ENCODE data around the gene EGFLAM. TPM values are rescaled to one million over a fixed set of nuclear protein-coding genes. Genes with fewer than 3 reads are reported as not detected.

EGFLAM gene
- total RNA-seq, 1 donor from 2014 or later: 8.9 TPM

DNA sequence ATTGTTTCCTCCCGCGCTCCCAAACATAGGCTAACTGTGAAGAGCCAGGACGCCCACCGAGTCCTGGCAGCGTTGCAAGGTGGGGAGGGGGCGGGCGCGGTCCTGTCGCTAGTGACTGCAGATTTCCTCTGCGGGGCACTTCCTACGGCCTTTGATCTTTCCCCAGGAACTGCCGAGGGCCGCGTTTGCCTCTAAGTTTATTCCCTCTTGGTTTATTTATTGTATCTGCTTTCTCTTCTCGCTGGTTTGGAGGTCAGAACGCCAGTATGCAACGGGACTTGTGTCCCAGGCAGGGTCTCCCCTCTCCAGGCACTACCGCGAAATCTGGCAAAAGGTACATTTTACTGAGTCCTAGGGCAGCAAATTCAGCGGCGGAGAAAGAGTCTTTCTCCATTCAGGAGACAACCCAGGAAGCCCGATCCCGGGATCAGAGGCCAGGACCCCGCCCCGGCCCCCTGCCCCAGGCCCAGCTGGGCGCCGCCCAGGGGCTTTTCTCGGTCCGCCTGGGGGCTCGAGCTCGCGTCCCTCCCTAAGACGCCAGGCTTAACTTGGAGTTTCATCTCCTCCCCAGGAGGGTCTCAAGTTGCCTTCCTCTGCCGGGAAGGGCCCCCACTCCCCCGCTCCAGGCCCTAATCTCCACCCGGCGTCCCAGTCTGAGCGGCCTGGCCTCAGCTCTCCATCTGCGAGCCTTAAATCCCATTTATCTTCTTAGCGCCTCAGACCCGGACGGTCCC, 884 bp upstream of the EGFLAM start:
- intact Hi-C loops (cut with micrococcal nuclease): no loop called here
- no peak for DNase-seq
- Histone ChIP-seq H3K27me3 (ENCODE audit: low read depth) (peaks cover 97% of the 10 kb centered on the region), H3K4me1 (peaks cover 28% of the 10 kb centered on the region), H3K4me3 (peak overlapping the region; percentile 72), H3K9me3 (replicated peaks) (no peaks in the 10 kb centered on the region), H3K36me3 (no peaks in the 10 kb centered on the region), H3K27ac (replicated peaks) (peak overlapping the region; percentile 81)
- TF ChIP-seq, protein P1, sequence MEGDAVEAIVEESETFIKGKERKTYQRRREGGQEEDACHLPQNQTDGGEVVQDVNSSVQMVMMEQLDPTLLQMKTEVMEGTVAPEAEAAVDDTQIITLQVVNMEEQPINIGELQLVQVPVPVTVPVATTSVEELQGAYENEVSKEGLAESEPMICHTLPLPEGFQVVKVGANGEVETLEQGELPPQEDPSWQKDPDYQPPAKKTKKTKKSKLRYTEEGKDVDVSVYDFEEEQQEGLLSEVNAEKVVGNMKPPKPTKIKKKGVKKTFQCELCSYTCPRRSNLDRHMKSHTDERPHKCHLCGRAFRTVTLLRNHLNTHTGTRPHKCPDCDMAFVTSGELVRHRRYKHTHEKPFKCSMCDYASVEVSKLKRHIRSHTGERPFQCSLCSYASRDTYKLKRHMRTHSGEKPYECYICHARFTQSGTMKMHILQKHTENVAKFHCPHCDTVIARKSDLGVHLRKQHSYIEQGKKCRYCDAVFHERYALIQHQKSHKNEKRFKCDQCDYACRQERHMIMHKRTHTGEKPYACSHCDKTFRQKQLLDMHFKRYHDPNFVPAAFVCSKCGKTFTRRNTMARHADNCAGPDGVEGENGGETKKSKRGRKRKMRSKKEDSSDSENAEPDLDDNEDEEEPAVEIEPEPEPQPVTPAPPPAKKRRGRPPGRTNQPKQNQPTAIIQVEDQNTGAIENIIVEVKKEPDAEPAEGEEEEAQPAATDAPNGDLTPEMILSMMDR (IDR thresholded peaks at IDR 0.05; ENCODE audit: borderline replicate concordance): no peak

DNA sequence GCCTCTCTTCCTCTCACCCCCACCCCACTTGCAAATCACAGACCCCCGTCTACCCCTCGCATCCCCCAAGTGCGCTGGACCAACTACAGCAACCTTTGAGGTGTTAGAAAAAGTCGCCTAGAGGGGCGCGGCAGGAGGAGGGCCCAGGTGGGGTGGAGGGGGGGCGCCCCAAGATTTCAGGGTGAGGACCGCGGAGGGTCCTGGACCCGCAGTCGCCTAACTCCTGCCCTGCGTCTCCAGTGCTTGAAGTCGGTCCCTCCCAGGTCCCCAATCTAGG, 379 bp upstream of the EGFLAM start:
- DNase-seq: no peak
- TF ChIP-seq, protein P1 (IDR thresholded peaks at IDR 0.05; ENCODE audit: borderline replicate concordance): no peak
- peak overlapping the region; percentile 81 for H3K27ac ChIP-seq (replicated peaks)

DNA sequence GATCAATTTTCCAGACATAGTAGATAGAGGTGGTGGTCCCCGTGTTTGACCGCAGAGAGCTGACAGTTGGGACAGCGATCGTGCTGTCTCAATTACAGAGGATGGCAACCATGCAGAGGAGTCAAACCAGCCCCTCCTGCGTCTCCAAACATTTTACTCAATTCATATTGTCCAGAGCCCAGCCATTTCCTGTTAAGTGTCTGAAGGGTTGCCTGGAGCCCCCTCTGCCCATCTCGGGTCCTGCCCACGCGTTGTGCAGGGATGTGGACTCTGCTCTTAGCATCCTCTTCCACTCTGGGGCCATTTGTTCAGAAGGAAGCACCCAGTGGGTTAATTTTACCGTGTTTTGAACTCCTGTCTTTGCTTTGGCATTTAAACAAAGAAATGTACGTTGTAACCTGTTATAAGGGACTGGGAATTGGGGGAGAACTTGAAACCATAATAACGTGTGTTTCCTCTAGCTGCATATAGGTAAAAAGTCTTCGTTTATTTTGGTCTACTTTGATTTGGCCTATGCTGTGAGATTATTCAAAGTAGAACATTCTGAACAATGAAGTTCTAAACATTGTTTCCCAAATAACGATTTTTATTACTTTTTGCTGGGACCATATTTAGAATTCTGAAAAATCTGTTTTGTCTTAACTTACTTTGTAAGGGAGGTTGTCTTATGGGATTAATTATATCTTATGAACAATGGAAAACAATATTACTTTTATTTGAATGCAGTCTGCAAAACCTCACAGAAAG, 876 bp downstream of the EGFLAM start:
- no peak for DNase-seq
- peak overlapping the region; percentile 72 for H3K4me3 ChIP-seq

More for the DNA sequence above, 379 bp upstream of the EGFLAM start:
- intact Hi-C loops (cut with micrococcal nuclease): no loop called here
- peaks cover 28% of the 10 kb centered on the region for H3K4me1 ChIP-seq
- H3K4me3 ChIP-seq: peak overlapping the region; percentile 72
- H3K36me3 ChIP-seq: no peaks in the 10 kb centered on the region
- no peaks in the 10 kb centered on the region for H3K9me3 ChIP-seq (replicated peaks)
- H3K27me3 ChIP-seq (ENCODE audit: low read depth): peaks cover 97% of the 10 kb centered on the region

DNA sequence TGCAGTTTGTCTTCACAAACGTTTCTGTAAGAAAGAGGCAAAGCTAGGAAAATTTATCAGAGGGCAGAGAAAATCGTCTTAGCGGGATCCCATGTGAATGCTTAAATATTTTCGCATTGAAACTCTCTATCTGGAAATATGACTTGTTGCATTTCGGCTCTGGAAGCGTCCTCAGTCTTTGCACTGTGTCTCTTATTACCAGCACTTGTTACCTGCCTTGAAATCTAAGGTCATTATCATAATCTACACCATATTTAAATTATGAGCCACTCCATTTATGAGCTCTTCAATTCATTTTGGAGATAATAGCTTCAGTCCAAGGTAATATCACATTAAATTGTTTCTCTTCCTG, 1.4 kb downstream of the EGFLAM start:
- Histone ChIP-seq H3K4me3 (peak overlapping the region; percentile 72), H3K36me3 (no peaks in the 10 kb centered on the region), H3K4me1 (peaks cover 28% of the 10 kb centered on the region), H3K27ac (replicated peaks) (peak overlapping the region; percentile 81), H3K9me3 (replicated peaks) (no peaks in the 10 kb centered on the region), H3K27me3 (ENCODE audit: low read depth) (peaks cover 97% of the 10 kb centered on the region)
- TF ChIP-seq, protein P1 (IDR thresholded peaks at IDR 0.05; ENCODE audit: borderline replicate concordance): no peak
- no peak for DNase-seq
- intact Hi-C loops (cut with micrococcal nuclease): no loop called here

More for the DNA sequence above, 876 bp downstream of the EGFLAM start:
- intact Hi-C loops (cut with micrococcal nuclease): no loop called here
- H3K27me3 ChIP-seq (ENCODE audit: low read depth): peaks cover 97% of the 10 kb centered on the region
- TF ChIP-seq, protein P1 (IDR thresholded peaks at IDR 0.05; ENCODE audit: borderline replicate concordance): no peak
- no peaks in the 10 kb centered on the region for H3K9me3 ChIP-seq (replicated peaks)
- H3K36me3 ChIP-seq: no peaks in the 10 kb centered on the region
- H3K27ac ChIP-seq (replicated peaks): peak overlapping the region; percentile 81
- peaks cover 28% of the 10 kb centered on the region for H3K4me1 ChIP-seq

DNA sequence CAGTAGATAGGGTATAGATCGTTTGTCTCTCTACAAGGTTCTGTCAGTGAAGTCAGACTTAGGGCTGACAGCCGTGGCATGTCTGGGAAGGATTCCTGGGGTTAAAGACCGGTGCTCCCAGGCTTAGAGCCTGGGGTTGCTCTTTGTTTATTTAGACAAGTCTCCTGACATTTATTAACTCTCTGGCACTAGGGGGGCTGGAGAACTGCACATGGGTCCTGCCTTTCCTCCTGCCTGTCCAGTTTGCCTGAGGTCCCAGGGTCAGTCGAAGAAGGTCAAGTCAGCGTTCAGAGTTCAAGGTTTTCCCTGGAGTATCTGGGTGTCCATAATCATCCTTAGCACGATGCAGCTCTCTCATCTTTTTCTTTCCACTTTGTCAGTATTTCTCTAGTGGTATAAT, 5.6 kb downstream of the EGFLAM start:
- intact Hi-C loops (cut with micrococcal nuclease): no loop called here
- Histone ChIP-seq H3K36me3 (no peaks in the 10 kb centered on the region), H3K27me3 (ENCODE audit: low read depth) (peaks cover 98% of the 10 kb centered on the region), H3K27ac (replicated peaks) (peak overlapping the region; percentile 81), H3K4me1 (peaks cover 7% of the 10 kb centered on the region), H3K4me3 (no peak overlapping the region), H3K9me3 (replicated peaks) (no peaks in the 10 kb centered on the region)
- no peak for DNase-seq
- TF ChIP-seq, protein P1 (IDR thresholded peaks at IDR 0.05; ENCODE audit: borderline replicate concordance): no peak

Measured in left ventricle myocardium inferior (tissue), 1 donor.